ENCODE measurements around the gene RPTOR.

DNA sequence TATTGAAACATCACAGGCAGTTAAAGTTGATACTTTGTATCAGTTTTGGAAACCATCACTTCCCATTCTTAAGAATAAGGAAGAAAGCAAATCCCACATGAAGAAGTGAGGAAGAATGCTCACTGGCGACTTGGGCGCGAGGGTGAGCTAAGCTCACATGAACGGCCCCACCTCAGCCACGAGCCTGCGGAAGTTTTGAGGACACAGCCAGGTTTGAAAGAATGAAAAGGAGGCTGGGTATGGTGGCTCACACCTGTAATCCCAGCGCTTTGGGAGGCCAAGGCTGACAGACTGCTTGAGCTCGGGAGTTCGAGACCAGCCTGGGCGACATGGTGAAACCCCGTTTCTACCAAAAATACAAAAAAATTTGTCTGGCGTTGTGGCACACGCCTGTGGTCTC lies 336.7 kb downstream of the RPTOR start:
- TF ChIP-seq, protein P1, sequence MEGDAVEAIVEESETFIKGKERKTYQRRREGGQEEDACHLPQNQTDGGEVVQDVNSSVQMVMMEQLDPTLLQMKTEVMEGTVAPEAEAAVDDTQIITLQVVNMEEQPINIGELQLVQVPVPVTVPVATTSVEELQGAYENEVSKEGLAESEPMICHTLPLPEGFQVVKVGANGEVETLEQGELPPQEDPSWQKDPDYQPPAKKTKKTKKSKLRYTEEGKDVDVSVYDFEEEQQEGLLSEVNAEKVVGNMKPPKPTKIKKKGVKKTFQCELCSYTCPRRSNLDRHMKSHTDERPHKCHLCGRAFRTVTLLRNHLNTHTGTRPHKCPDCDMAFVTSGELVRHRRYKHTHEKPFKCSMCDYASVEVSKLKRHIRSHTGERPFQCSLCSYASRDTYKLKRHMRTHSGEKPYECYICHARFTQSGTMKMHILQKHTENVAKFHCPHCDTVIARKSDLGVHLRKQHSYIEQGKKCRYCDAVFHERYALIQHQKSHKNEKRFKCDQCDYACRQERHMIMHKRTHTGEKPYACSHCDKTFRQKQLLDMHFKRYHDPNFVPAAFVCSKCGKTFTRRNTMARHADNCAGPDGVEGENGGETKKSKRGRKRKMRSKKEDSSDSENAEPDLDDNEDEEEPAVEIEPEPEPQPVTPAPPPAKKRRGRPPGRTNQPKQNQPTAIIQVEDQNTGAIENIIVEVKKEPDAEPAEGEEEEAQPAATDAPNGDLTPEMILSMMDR (IDR thresholded peaks at IDR 0.05; ENCODE audit: low read length), result no peak
- TF ChIP-seq EZH2 (IDR thresholded peaks at IDR 0.05; ENCODE audit: borderline replicate concordance, low read length), result no peak

All from OCI-LY1 (cell line).